ENCODE data around the gene SSUH2.
"Not testable (repeated sequence)": the region's sequence is repeated elsewhere in the genome, so short reads cannot be mapped to it uniquely, and the experiment has no call there.

The SSUH2 gene

GRCh38 chr3:8660175-8661118 is 15.8 kb upstream of the SSUH2 start:
- DNase-seq: no peak

GRCh38 chr3:8659242-8659641 is 14.6 kb upstream of the SSUH2 start:
- no peak for DNase-seq

- peak in 12 of 56 donors; percentile 2 to 72 (median 15) for DNase-seq
These were observed 14.0 kb upstream of the SSUH2 start for GRCh38 chr3:8658306-8659212.

GRCh38 chr3:8657804-8658305 is 13.3 kb upstream of the SSUH2 start:
- no peak for DNase-seq

GRCh38 chr3:8656240-8656639 is 11.6 kb upstream of the SSUH2 start:
- DNase-seq: no peak

- no peak for DNase-seq
These were observed 10.8 kb upstream of the SSUH2 start for GRCh38 chr3:8655387-8655835.

GRCh38 chr3:8654572-8655329 is 10.2 kb upstream of the SSUH2 start:
- DNase-seq: not testable (repeated sequence)

- DNase-seq: peak in 1 of 56 donors; percentile 12
These were observed 9.3 kb upstream of the SSUH2 start for GRCh38 chr3:8653800-8654408.

GRCh38 chr3:8652324-8652987 is 7.9 kb upstream of the SSUH2 start:
- DNase-seq: no peak

- DNase-seq: no peak
These were observed 7.1 kb upstream of the SSUH2 start for GRCh38 chr3:8651418-8652323.

GRCh38 chr3:8650583-8651416 is 6.2 kb upstream of the SSUH2 start:
- no peak for DNase-seq

GRCh38 chr3:8649757-8650156 is 5.2 kb upstream of the SSUH2 start:
- DNase-seq: no peak

- DNase-seq: no peak
These were observed 4.5 kb upstream of the SSUH2 start for GRCh38 chr3:8648909-8649741.

GRCh38 chr3:8647137-8647985 is 2.8 kb upstream of the SSUH2 start:
- DNase-seq: no peak

GRCh38 chr3:8646313-8646938 is 1.8 kb upstream of the SSUH2 start:
- no peak for DNase-seq

GRCh38 chr3:8645712-8646111 is 1.1 kb upstream of the SSUH2 start:
- DNase-seq: no peak
